HL-60 (cell line): Measurements from ENCODE around the gene MAP3K2.

ENCODE experiments used
- DNase-seq, 2 experiments: peaks; one replicate each; pipeline ENCODE4 v3.0.0-alpha.2; 2010 to 2020; ENCODE audit warnings: low read depth in 1 of 2, low spot score in 1 of 2
- H3K27ac ChIP-seq: fragments of 250-450 bp; sonication (Bioruptor Pico); replicated peaks from 2 replicates; pipeline ENCODE4 v1.5.1; 2020; ENCODE audit warnings: mild to moderate bottlenecking, moderate library complexity
- H3K27me3 ChIP-seq: fragments of 250-450 bp; sonication (Bioruptor Pico); 2 replicates; pipeline ENCODE4 v1.5.1; 2021; ENCODE audit warnings: mild to moderate bottlenecking, moderate library complexity; ENCODE audit not compliant: insufficient read depth, poor library complexity, severe bottlenecking
- H3K4me3 ChIP-seq: replicated peaks from 2 replicates; pipeline ENCODE4 v1.5.1; 2011; ENCODE audit warnings: mild to moderate bottlenecking, control low read depth, low read length; ENCODE audit not compliant: insufficient read depth
- CTCF ChIP-seq: IDR thresholded peaks from one replicate; pipeline ENCODE4 v1.5.1; 2011; ENCODE audit warnings: low read length, control low read depth, inconsistent platforms; ENCODE audit not compliant: insufficient read depth
- GABPA ChIP-seq: IDR thresholded peaks from 2 replicates; pipeline ENCODE4 v1.6.1; 2012; ENCODE audit warnings: low read depth
- POLR2AphosphoS5 ChIP-seq: IDR thresholded peaks from 2 replicates; pipeline ENCODE4 v1.6.1; 2012; ENCODE audit warnings: low read depth
- SPI1 ChIP-seq: IDR thresholded peaks from 2 replicates; pipeline ENCODE4 v1.6.1; 2012; ENCODE audit warnings: low read depth, mild to moderate bottlenecking, borderline replicate concordance
- TF ChIP-seq, protein P1 (sequence below): IDR thresholded peaks from 2 replicates; pipeline ENCODE4 v1.6.1; 2012; ENCODE audit warnings: low read depth; ENCODE audit not compliant: insufficient replicate concordance

Gene MAP3K2

DNA sequence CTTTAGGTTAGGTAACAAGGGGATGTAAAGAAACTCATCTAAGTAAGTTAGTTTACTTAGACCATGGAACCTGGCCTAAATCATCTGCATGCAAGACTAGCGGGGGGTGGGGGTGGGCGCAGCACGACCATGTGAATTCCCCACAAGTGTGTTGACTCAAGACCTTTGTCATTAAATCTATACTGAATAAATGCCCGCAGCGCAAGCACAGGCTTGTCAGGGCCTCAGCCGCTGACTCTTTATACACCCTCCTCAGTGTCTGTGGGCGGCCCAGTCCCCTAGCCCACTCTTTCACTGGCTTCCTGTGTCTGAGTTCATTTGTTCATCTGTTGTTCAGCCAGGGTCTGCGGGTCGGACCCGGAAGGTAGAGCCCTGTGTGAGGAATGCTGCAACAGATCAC is 17.8 kb downstream of the MAP3K2 start:
- no peaks in the 10 kb centered on the region for H3K27me3 ChIP-seq
- DNase-seq: no peak
- TF ChIP-seq SPI1: no peak
- no peak for TF ChIP-seq POLR2AphosphoS5
- no peak for TF ChIP-seq GABPA
- TF ChIP-seq, protein P1, sequence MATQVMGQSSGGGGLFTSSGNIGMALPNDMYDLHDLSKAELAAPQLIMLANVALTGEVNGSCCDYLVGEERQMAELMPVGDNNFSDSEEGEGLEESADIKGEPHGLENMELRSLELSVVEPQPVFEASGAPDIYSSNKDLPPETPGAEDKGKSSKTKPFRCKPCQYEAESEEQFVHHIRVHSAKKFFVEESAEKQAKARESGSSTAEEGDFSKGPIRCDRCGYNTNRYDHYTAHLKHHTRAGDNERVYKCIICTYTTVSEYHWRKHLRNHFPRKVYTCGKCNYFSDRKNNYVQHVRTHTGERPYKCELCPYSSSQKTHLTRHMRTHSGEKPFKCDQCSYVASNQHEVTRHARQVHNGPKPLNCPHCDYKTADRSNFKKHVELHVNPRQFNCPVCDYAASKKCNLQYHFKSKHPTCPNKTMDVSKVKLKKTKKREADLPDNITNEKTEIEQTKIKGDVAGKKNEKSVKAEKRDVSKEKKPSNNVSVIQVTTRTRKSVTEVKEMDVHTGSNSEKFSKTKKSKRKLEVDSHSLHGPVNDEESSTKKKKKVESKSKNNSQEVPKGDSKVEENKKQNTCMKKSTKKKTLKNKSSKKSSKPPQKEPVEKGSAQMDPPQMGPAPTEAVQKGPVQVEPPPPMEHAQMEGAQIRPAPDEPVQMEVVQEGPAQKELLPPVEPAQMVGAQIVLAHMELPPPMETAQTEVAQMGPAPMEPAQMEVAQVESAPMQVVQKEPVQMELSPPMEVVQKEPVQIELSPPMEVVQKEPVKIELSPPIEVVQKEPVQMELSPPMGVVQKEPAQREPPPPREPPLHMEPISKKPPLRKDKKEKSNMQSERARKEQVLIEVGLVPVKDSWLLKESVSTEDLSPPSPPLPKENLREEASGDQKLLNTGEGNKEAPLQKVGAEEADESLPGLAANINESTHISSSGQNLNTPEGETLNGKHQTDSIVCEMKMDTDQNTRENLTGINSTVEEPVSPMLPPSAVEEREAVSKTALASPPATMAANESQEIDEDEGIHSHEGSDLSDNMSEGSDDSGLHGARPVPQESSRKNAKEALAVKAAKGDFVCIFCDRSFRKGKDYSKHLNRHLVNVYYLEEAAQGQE: no peak
- TF ChIP-seq CTCF: no peak
- no peak overlapping the region for H3K4me3 ChIP-seq
- no peak overlapping the region for H3K27ac ChIP-seq

DNA sequence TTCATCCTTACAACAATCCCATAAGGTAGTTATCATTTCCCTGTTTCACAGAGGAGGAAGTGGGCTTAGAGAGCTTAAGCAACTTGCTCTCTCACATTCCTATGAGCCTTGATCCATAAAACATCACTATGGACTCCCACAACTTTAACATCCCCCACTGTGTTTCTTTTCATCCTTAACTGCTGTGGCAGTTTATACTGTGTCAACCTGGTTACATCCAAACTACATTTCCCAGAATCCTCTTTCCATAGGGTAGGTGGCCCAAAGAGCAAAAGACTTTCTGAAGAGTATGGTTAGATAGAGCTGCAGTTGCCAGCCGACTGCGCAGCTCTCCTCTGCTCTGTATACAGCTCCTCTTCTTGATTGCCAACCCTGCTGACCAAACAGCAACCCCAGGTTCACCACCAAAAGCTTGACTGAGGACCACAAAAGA is 22.5 kb downstream of the MAP3K2 start:
- Histone ChIP-seq H3K4me3 (no peak overlapping the region), H3K27ac (no peak overlapping the region), H3K27me3 (no peaks in the 10 kb centered on the region)
- TF ChIP-seq SPI1: peak; percentile 25; the same call in 1 of the 2 replicates
- TF ChIP-seq, protein P1: no peak
- DNase-seq: no peak

DNA sequence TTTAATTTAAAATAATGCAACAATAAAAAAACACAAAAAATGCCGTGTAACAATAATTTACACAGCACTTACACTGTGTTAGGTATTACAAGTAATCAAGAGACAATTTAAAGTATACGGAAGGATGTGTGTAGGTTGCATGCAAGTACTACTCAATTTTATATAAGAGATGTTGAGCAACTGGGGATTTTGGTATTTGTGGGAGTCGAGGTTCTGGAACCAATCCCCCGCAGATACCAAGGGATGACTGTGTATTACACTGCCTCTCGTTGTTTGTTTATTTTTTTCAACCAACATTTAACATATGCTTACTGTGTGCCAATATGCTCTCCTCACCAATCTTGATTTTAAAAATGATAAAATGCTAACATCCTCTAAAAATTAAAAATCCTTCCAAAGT is 24.8 kb downstream of the MAP3K2 start:
- no peak for DNase-seq
- no peak for TF ChIP-seq SPI1
- no peak for TF ChIP-seq CTCF
- TF ChIP-seq, protein P1: no peak
- no peak for TF ChIP-seq GABPA
- TF ChIP-seq POLR2AphosphoS5: no peak
- Histone ChIP-seq H3K4me3 (no peak overlapping the region), H3K27me3 (no peaks in the 10 kb centered on the region), H3K27ac (no peak overlapping the region)
